GM19193 (cell line): ENCODE measurements around the gene FSD1.

Experiments
- POLR2A ChIP-seq: IDR thresholded peaks from 4 replicates; pipeline ENCODE4 v1.6.1; 2011; ENCODE audit not compliant: insufficient read depth, insufficient read length; ENCODE audit errors: extremely low read depth

The FSD1 gene

DNA sequence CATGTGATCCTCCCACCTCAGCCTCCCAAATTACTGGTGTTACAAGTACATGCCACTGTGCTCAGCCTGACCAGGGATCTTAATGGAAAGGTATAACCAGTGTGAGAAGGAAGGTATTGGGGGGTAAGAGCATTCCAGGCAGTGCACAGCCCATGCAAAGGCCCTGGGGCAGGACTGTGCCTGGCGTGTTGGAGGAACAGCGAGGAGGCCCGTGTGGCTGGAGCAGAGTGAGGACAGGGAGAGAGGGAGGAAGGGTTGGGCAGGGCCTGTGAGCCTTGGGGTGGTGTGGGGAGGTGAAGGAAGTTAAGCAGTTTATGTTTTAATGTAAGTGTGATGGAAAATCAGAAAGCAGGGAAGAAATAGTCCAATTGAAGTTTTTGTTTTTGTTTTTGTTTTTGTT lies 3.8 kb upstream of the FSD1 start:
- TF ChIP-seq POLR2A = no peak

DNA sequence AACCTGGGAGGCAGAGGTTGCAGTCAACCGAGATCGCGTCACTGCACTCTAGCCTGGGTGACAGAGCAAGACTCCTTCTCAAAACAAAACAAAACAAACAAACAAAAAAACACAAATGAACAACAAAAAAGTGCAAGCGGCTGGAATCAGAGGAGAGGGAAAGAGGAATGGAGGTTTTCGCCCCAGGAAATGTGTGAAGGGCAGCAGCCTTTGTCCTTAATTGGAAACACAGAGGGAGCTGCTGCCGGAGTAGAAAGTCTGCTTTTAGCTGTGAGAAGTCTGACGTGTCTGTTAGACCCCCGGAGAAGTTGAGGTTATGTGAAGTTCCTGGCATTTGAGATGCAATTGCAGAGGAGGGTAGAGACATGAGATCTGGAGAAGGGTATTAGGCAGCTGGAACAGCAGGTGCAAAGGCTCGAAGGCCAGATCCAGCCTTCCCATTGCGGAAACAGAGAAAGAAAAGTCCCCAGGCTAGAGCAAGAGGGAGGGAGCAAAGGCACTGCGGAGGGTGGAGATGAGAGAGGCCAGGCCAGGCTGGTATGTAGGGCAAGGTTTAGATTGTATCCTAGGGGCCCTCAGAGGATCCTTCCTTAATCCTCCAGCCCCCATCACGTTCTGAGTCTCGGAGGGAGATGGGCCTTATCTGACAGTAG lies 2.7 kb upstream of the FSD1 start:
- TF ChIP-seq POLR2A = no peak

DNA sequence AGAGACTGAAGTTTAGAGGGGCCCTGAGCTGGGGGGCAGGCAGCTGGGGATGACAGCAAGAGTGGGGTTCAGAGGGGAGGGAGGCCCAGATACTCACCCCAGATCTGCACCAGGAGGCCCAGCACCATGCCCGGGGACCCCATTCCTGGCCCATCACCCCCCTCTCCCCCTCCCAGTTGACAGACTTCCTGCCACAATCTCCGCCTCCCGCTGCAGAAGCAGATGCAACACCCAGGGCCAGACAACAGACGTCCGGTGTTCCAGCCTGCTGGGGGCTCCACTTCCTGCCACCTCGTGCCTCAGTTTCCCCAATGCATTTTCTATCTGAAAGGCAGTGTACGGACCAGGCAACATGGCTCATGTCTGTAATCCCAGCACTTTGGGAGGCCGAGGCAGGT lies 2.2 kb upstream of the FSD1 start, which contains the start of gene TMIGD2:
Gene TMIGD2, minus strand, starts transcription at position 147 of the 398 bp plus-strand sequence. Its CDS starts 4 bp downstream, at position 143.
- TF ChIP-seq POLR2A = no peak

DNA sequence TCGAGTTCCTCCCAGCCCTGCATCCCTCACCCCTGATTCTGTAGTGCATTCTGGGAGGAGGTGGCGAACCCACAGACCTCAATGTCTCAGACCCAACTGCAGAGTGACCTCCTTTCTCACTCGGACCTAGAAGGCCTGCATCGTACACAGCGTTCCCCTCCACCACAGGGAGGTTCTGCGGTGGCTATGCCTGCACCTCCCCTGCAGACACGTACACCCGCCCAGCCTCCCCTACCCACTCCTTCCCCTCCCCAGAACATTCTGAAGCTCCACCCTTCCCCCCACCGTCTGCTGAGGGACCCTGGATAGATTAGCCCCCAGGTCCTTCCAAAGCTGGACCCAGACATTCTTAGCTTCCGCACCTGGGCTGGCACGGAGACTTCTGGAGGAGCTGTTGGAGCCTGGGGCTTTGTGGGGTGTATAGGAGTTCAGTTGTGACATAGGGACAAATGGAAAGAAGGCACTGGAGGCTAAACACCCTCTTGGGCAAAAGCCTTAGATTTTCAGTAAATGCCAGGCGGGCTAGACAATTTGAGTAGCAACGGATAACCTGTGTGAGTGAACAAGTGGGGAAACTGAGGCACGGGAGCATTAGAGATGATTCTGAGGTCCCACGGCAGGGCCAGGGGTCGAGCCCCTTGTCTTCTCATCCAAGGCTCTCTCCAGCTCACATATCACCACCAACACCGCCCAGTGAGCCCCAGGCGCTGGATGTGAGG lies 420 bp upstream of the FSD1 start:
- TF ChIP-seq POLR2A = no peak

DNA sequence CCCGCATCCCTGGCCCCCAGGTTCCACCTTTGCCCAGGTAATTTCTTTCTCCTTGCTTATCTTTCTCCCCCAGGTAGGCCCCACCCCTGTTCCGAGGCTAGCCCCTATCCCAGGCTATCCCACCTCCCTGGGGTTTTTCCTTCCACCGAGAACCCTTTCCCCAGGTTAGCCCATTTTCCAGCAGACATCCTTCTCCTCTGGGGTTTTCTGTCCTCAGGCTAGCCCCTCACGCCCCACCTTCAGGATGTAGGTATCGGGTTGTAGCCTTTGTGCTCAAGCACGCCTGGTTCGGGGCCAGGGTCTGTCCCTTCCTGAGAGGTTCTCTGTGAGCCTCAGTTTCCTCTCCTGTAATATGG lies 837 bp downstream of the FSD1 start:
- no peak for TF ChIP-seq POLR2A

DNA sequence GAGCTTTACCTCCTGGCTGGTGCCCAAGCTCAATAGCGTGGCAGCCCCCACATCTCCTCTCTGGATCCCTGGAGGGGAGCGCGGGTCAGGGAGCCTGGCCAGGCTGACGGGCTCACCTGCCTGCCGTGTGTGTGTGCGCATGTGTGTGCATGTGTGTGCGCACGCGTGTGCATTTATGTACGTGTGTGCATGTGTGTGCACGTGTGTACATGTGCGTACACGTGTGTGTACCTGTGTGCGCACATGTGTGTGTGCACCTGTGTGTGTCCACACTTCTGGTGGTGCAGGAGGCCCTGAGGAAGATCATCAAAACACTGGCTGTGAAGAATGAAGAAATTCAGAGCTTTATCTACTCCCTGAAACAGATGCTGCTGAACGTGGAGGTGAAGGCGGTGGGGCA lies 1.3 kb downstream of the FSD1 start:
- TF ChIP-seq POLR2A = no peak

DNA sequence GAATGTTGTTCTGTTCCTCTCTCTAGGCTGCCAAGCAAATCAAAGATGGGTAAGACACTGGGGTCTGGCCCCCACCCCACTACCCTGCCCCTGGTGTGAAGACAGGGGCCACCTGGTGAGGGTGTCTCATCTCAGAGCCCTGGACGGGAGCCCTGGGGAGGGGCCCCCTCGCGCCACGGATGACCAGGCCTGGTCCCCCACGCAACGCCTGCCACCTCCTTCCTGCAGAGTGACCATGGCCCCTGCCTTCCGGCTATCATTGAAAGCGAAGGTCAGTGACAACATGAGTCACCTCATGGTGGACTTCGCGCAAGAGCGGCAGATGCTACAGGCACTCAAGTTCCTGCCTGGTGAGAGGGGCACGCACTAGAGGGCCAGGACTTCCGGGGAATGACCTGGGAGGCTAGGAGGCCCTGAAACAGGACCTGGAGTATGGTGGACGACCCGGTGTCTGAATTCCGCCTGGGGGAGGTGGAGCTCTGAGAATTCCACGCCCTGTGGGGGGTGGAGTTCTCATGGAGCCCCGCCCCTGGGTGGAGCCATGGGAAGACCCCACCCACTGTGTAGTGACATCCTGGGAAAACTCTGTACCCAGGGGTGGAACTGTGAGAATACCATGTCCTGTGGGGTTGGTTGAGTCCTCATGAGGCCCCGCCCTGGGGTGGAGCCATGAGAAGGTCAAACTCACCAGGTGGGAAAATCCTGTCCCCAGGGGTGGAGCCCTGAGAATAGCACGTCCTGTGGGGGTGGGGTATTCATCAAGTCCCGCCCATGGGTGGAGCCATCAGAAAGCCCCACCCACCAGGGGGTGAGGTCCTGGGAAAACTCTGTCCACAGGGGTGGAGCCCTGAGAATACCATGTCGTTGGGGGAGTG lies 6.1 kb downstream of the FSD1 start:
- TF ChIP-seq POLR2A = no peak

DNA sequence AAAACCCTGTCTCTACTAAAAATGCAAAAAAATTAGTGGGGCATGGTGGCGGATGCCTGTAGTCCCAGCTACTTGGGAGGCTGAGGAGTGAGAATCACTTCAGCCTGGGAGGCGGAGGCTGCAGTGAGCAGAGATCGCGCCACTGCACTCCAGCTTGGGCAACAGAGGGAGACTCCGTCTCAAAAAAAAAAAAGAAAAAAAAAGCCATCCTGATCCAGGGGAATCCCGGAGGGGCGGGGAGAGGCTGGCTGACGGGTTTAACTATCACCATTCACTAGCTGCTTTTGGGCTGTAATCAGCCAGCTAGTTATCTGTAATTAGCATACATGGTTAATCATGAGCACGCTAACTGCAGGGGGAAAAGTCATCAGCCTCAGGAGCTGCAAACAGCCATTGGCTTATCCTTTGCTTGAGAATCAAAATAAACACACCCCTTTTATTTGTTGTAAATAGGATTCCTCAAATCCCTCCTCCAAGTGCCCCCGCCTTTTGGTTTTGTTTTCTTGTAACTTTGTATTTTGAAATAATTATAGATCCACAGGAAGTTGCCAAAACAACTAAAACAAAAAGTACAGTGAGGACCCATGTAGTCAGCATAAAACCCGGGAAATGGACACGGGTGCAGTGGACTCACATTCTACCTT lies 9.6 kb downstream of the FSD1 start:
- no peak for TF ChIP-seq POLR2A

DNA sequence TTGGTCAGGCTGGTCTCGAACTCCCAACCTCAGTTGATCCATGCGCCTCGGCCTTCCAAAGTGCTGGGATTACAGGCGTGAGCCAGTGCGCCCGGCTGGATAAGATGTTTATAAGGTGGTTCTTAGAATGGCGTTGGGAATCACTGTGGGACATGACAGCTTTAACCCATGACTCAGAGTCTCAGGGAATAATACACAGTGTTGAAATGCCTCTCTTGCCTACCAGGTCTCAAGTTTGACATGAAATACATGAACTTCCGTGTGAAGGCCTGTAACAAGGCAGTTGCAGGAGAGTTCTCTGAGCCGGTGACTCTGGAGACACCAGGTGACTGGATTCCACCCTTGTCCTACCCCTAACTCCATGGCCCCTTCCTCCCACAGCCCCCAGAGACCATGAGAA lies 12.6 kb downstream of the FSD1 start:
- TF ChIP-seq POLR2A = no peak

DNA sequence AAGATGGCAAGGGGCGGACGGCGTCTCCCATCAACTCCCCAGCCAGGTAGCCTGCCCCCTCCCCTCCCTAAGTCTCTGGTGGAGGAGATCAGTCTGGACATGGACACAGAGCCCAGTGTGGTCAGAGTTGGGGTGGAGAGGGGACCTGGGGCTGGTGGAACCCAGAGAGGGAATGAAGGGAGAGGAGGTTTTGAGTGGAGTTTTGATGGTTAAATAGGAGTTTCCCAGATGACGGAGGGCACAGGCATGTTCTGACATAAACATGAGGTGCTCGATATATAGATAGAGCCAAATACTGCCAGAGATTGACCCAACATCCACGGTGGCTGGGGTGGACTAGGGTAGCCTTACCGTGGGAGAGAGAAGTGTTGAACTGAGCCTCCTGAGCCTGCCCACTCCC lies 14.1 kb downstream of the FSD1 start:
- TF ChIP-seq POLR2A = no peak

DNA sequence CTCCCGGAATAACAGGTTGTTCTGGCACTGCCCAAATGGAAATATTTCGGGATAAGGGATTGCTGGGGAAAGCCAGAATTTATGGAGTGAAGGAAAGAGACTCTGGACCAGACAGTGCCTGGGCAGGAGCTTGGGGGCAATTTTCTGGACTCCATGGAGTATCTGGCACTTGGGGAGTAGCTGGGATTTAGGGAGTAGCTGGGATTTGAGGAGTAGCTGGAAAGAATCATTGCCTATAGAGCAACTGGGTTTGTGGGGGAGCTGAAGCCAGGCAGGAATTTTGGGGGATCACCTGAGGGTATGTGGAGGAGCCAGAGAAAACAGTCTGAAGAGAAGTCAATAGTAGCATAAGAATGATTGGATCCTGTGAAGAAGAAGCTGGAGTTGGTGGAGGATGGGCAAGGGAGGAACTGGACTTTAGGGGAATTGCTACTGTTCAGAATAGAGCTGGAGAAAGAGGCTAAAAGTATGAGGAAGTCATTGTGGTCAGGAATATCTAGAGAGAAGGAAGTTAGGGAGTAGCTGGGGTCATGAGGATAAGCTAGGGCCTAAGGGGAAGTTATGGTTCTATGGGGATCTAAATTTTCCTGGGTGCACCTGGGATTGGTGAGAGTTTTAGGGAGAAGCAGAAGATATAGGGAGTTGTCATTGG lies 14.8 kb downstream of the FSD1 start:
- TF ChIP-seq POLR2A = no peak

DNA sequence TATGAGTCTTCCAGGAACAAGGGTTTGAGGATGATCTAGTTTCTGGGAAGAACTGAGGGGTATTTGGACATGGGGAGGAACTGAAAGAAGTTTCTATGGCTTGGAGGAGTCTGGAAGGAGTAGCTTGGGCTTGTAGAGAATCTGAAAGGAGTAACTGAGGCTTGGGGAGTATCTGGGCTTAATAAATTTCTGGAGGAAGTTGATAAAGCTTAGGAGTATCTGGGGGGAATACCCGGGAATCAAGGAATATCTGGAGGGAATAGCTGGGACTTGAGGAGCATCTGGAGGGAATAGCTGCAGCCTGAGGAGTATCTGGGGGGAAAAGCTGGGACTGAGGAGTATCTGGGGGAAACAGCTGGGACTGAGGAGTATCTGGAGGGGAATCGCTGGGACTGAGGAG lies 16.0 kb downstream of the FSD1 start:
- TF ChIP-seq POLR2A = no peak

DNA sequence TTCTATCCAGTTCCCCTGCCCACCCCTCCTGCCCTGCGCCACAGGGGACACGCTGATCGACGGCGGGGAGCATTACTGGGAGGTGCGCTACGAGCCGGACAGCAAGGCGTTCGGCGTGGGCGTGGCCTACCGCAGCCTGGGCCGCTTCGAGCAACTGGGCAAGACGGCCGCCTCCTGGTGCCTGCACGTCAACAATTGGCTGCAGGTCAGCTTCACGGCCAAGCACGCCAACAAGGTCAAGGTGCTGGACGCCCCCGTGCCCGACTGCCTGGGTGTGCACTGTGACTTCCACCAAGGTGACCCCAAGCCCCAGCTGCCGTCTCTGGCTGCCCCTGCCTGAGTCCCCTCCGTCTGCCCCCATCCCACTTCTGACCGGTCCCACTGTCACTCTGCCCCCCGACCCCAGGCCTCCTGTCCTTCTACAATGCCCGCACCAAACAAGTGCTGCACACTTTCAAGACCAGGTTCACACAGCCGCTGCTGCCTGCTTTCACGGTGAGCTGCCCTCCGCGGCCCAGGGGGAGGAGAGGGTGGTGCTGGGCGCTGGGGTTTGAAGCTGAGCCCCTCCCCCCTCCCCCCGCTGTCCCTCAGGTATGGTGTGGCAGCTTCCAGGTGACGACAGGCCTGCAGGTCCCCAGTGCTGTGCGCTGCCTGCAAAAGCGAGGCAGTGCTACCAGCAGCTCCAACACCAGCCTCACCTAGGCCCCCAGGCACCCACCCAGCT lies 18.7 kb downstream of the FSD1 start:
- TF ChIP-seq POLR2A = no peak

DNA sequence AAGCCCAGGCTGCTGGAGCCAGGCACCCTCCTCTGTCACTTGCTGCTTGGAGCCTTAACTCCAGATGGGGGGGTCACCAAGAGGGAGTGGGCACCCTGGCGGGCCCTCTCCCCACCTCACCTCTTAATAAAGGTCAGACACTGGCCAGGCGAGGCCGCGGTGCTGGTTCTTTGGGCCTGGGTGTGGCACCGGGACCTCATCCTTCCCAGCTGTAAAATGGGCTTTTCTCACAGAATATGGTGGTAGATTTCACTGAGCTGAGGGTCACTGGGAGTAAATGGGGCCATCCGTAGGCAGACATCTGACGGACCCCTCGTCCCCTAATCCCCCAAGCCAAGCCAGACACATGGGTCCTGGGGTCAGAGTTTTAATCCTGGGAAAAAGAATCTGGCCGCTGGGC lies 19.3 kb downstream of the FSD1 start:
- no peak for TF ChIP-seq POLR2A
